NCI-H345 treated with DMSO at 0.1 percent for 48 hours (cell line): ENCODE results near the gene MT1X.

Experiments used
- DNase-seq: peaks from one replicate; lab custom pipeline; 2025; ENCODE audit not compliant: unreplicated experiment; lab: John Stamatoyannopoulos, UW

MT1X gene

GRCh38 chr16:56681939-56682702, at the start of gene MT1X:
TSS of gene MT1X (plus strand) at chr16:56682470. CDS start at chr16:56682541, 71 bp downstream.
- peak; percentile 66 for DNase-seq

GRCh38 chr16:56632848-56633365, 49.4 kb upstream of the MT1X start:
- DNase-seq, result no peak

GRCh38 chr16:56633535-56633934, 48.7 kb upstream of the MT1X start:
- DNase-seq, result no peak

- no peak for DNase-seq
Measured at GRCh38 chr16:56634715-56635440, 47.4 kb upstream of the MT1X start.

- no peak for DNase-seq
Measured at GRCh38 chr16:56635441-56635967, 46.8 kb upstream of the MT1X start.

- no peak for DNase-seq
Measured at GRCh38 chr16:56636616-56637413, 45.5 kb upstream of the MT1X start.

GRCh38 chr16:56637814-56638750, 44.2 kb upstream of the MT1X start, which contains the start of gene MT1A:
TSS of gene MT1A (plus strand) at chr16:56638666. CDS start at chr16:56638739, 73 bp downstream.
- no peak for DNase-seq

- DNase-seq, result no peak
Measured at GRCh38 chr16:56639045-56639444, 43.2 kb upstream of the MT1X start.

- DNase-seq, result no peak
Measured at GRCh38 chr16:56640076-56640475, 42.2 kb upstream of the MT1X start.

- DNase-seq, result no peak
Measured at GRCh38 chr16:56641166-56641565, 41.1 kb upstream of the MT1X start.

GRCh38 chr16:56643080-56643778, 39.0 kb upstream of the MT1X start:
- no peak for DNase-seq

GRCh38 chr16:56643833-56644232, 38.4 kb upstream of the MT1X start:
- DNase-seq, result no peak

- no peak for DNase-seq
Measured at GRCh38 chr16:56645311-56645710, 37.0 kb upstream of the MT1X start.

GRCh38 chr16:56645838-56646237, 36.4 kb upstream of the MT1X start:
- DNase-seq, result no peak

- no peak for DNase-seq
Measured at GRCh38 chr16:56647641-56648431, 34.4 kb upstream of the MT1X start.

- no peak for DNase-seq
Measured at GRCh38 chr16:56649271-56649670, 33.0 kb upstream of the MT1X start.

GRCh38 chr16:56649820-56650219, 32.5 kb upstream of the MT1X start:
- DNase-seq, result no peak

GRCh38 chr16:56651586-56651985, 30.7 kb upstream of the MT1X start, which contains the start of gene MT1B:
TSS of gene MT1B (plus strand) at chr16:56651886. CDS start at chr16:56651954, 68 bp downstream.
- no peak for DNase-seq
